ENCODE results near the gene C1QTNF7.

Gene C1QTNF7

DNA sequence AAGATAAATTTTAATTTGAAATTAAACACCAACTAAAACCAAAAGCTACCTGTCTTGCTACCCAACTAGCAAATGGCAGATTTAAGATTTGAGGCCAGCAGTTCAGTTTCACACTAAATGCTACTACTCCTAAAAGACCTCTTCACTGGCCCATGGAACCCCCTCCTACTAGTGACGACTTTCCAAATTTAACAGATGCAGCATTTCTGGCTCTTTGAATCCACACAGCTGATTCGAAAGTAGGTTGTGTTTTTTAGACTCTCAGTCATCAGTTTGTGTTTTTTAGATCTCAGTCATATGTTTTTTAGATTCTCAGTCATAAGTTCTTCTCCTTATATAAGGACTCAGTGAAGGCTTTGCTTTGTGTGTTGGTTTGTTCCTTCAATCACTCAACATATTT is 30.8 kb downstream of the C1QTNF7 start:
- DNase-seq = no peak

GRCh38 chr4:15459706-15460105 is 31.9 kb downstream of the C1QTNF7 start:
- no peak for DNase-seq

DNA sequence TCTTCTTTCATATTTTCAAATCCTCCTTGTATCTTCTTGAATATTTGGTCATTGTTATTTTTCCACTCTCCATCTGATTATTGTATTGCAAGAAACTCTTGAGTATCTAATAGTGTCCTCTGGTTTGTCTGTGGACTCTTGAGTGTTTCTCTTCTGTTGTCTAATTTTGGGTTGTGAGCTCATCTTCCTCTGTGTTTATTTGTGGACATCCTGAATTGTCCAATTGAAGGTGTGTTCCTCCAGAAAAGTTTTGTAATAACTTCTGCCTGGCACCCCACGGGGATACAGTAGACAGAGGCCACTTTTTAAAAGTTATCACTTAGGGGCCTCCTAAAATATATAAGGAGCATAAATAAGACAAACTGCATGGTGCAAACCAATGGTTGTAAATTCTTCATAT is 38.8 kb downstream of the C1QTNF7 start:
- DNase-seq = no peak

GRCh38 chr4:15469402-15470127 is 41.7 kb downstream of the C1QTNF7 start, which contains the start of gene CC2D2A:
TSS of gene CC2D2A (plus strand) at chr4:15469882. CDS start at chr4:15475933, 6,051 bp downstream.
- DNase-seq = no peak

DNA sequence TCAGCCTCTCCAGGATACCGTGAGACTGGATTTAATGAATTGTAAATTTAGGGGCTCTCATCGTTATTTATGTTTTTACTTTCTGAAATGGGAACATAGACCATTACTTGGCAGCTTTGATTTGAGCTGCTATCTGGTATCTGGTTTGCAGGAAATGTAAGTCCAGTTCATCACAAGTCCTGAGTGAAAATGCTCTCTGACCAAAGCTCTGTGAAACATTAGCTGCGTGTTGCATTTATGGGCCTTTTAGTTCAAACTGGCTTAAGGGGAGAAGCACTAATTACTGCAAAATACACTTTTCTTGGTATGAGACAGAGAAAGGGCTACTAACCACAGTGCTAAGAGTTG is 42.3 kb downstream of the C1QTNF7 start:
- no peak for DNase-seq

GRCh38 chr4:15476396-15476795 is 48.6 kb downstream of the C1QTNF7 start:
- no peak for DNase-seq

GRCh38 chr4:15478724-15479088 is 50.9 kb downstream of the C1QTNF7 start:
- no peak for DNase-seq

GRCh38 chr4:15479089-15479912 is 51.5 kb downstream of the C1QTNF7 start:
- DNase-seq = no peak

DNA sequence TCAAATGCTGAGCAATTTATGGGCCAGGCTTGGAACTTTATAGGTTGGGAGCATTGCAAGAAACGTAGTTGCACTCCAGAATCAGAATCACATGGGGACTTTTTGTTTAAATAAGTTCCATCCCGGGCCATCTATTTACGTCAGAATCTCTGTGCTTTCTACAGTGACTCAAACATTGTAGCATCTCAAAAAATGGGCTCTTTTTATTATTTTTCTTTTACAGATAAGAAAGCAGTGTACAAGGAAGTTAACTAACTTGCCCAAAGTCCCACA is 52.0 kb downstream of the C1QTNF7 start:
- no peak for DNase-seq

DNA sequence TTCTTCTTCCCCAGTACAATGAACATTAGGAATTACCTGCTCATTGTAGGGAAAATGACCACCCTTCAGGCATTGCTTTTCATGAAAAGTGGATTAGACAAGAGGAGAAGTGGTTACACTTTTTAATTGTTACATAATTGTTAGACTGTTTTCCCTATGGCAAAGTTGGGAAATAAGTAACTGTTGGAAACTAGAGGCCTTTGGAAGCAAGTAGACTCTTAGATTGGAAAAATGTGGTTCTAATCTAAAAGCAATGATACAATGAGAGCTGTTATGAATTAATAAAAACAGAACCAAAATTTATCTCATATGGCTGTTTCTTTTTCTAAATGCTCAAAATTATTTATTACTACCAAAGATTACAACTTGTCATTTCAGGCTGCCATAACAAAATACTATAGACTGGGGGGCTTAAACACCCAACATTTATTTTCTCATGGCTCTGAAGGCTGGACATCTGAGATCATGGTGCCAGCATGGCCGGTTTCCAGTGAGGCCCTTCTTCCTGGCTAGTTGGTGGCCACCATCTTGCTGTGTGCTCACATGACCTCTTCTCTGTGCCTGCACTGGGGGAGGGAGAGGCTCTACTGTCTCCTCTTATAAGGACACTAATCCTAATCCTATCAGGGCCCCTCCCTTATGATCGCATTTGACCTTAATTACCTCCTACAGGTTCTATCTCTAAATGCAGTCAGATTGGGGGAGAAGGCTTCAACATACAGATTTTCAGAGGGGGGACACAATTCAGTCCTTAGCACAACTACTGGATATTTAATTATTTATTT is 54.3 kb downstream of the C1QTNF7 start:
- DNase-seq = no peak

- DNase-seq = no peak
These were observed 55.0 kb downstream of the C1QTNF7 start for GRCh38 chr4:15482842-15483241.

DNA sequence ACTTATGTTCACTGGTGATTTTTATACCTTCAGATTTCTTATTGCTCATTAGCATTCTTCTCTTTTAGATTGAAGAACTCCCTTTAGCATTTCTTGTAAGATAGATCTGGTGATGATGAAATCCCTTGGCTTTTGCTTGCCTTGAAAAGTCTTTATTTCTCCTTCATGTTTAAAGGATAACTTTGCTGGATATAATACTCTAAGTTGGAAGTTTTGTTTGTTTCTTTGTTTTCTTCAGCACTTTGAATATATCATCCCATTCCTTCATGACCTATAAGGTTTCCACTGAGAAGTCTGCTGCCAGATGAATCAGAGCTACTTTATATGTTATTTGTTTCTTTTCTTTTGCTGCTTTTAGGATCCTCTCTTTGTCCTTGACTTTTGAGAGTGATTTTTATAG is 60.3 kb downstream of the C1QTNF7 start:
- DNase-seq = no peak

- DNase-seq = no peak
These were observed 61.0 kb downstream of the C1QTNF7 start for GRCh38 chr4:15488658-15489470.

GRCh38 chr4:15489551-15489950 is 61.7 kb downstream of the C1QTNF7 start:
- DNase-seq = no peak

GRCh38 chr4:15493411-15493810 is 65.6 kb downstream of the C1QTNF7 start:
- DNase-seq = no peak

DNA sequence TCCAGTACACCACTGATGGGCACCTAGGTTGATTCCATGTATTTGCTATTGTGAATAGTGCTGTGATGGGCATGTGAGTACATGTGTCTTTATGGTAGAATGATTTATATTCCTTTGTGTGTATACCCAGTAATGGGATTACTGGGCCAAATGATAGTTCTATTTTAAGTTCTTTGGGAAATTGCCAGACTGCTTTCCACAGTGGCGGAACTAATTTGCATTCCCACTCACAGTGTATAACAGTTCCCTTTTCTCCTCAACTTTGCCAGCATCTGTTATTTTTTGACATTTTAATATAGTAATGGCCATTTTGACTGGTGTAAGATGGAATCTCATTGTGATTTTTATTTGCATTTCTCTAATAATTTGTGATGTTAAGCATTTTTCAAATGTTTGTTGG is 67.8 kb downstream of the C1QTNF7 start:
- no peak for DNase-seq

Data from activated CD4-positive, alpha-beta T cell treated with anti-CD3 and anti-CD28 coated beads, Interleukin-2, amount 50 U/mL, for 4 hours (primary cell).